ENCODE measurements around the gene ZXDC.

ZXDC gene

DNA sequence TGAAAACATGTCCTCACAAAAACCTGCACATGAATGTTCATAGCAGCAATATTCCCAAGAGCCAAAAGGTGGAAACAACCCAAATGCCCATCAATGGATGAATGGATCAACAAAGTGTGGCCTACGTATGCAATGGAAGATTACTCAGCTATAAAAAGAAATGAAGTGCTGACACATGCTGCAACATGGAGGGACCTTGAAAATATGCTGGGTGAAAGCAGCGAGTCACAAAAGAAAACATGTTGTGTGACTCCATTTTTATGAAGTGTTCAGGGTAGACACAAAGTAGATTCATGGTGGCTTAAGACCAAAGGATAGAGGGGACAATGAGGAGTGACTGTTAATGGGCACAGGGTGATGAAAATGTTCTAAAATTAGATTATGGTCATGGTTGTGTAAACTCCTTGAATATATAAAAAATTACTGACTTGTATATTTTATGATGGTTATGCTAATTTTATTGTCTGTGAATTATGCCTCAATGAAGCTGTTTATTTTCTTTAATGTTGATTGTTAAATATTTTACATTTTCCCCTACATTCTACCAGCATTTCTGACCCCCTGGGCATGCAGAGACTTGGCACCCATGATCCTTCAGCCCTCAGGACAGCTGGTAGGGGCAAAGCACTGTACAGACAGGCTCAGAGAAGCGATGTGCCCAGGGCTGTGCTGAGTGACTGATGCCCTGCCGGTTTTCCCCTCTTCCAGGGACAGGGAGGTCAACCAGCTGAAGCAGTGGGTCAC, 43.2 kb downstream of the ZXDC start:
- DNase-seq (ENCODE audit: low spot score): no peak
- TF ChIP-seq, protein P1, sequence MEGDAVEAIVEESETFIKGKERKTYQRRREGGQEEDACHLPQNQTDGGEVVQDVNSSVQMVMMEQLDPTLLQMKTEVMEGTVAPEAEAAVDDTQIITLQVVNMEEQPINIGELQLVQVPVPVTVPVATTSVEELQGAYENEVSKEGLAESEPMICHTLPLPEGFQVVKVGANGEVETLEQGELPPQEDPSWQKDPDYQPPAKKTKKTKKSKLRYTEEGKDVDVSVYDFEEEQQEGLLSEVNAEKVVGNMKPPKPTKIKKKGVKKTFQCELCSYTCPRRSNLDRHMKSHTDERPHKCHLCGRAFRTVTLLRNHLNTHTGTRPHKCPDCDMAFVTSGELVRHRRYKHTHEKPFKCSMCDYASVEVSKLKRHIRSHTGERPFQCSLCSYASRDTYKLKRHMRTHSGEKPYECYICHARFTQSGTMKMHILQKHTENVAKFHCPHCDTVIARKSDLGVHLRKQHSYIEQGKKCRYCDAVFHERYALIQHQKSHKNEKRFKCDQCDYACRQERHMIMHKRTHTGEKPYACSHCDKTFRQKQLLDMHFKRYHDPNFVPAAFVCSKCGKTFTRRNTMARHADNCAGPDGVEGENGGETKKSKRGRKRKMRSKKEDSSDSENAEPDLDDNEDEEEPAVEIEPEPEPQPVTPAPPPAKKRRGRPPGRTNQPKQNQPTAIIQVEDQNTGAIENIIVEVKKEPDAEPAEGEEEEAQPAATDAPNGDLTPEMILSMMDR (IDR thresholded peaks at IDR 0.05; ENCODE audit: borderline replicate concordance, control extremely low read depth, extremely low read depth, insufficient read depth, missing control alignments): no peak
- in situ Hi-C loops (cut with MboI; ENCODE audit: low sequenced_read_pairs, unreplicated experiment): no loop called here

DNA sequence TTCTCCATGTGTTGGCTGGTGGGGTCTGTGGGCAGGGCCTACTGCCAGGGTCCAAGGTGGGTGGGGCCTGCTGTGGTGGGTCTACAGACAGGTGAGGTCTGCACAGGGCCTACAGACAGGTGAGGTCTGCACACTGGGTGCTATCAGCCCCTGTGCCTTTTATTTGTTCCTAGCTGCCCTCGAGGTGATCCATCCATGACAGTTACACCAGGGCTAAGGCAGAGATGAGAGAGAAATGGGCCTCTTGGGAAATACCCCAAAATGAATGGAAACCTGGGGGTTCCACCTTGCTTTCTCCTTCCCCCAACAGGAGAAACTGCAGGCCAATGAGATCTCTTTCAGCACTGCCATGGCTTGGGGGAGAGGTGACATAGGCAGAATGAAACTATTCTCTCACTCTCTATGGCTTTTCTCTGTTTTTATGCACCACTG, 44.6 kb downstream of the ZXDC start:
- DNase-seq (ENCODE audit: low spot score): peak; percentile 79
- in situ Hi-C loops (cut with MboI; ENCODE audit: low sequenced_read_pairs, unreplicated experiment): no loop called here
- TF ChIP-seq, protein P1 (IDR thresholded peaks at IDR 0.05; ENCODE audit: borderline replicate concordance, control extremely low read depth, extremely low read depth, insufficient read depth, missing control alignments): no peak

DNA sequence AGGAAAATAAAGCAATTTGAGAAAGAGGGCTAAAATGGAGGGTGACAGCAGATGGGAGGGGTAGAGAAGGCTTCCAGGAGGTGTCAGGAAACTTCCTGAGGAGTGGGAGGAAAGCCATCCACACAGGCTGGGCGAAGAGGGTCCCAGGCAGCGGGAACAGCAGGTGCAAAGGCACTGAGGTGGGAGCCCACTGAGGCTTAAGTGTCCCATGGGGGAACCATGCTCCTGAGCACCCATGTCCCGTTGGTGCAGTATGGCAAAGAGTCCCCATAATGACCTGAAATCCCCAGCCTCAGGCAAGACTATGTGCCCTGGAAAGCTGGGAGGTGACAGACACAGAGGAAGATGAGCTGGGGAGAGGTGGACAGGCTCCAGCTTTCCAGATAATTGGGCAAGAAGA, 50.9 kb downstream of the ZXDC start:
- in situ Hi-C loops (cut with MboI; ENCODE audit: low sequenced_read_pairs, unreplicated experiment): no loop called here
- TF ChIP-seq, protein P1 (IDR thresholded peaks at IDR 0.05; ENCODE audit: borderline replicate concordance, control extremely low read depth, extremely low read depth, insufficient read depth, missing control alignments): no peak
- no peak for DNase-seq (ENCODE audit: low spot score)

DNA sequence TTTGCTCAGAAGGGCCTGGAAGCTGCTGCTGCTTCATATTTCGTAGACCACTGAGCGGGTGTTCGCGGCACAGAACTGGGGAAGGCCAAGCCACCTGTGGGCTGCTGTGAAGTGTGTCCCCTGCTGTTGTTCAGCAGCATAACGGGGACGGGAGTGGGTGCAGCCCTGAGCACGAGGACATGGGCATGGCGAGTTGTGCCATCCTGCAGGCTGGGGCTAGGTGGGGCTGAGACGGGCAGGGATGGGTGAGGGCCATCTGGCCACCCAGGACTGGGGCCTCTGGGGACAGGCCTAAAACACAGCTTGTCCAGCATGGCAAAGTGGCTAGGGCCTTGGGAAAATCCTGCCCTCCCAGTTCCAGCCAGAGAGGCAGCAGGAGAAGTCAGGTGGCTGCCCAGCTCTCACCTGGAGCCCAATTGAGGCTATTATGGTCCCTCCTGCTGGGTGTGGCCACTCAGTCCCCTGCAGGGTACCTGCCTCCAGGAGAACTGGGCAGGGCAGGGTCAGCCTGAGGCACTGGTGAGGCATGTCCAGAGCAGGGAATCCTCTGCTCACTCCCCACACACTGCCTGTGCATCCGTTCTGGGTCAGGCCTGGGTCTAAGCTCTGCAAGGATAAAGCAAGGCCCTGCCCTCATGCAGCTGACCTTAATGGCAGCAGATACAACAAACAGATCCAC, 51.5 kb downstream of the ZXDC start:
- in situ Hi-C loops (cut with MboI; ENCODE audit: low sequenced_read_pairs, unreplicated experiment): no loop called here
- DNase-seq (ENCODE audit: low spot score): no peak
- TF ChIP-seq, protein P1 (IDR thresholded peaks at IDR 0.05; ENCODE audit: borderline replicate concordance, control extremely low read depth, extremely low read depth, insufficient read depth, missing control alignments): no peak

DNA sequence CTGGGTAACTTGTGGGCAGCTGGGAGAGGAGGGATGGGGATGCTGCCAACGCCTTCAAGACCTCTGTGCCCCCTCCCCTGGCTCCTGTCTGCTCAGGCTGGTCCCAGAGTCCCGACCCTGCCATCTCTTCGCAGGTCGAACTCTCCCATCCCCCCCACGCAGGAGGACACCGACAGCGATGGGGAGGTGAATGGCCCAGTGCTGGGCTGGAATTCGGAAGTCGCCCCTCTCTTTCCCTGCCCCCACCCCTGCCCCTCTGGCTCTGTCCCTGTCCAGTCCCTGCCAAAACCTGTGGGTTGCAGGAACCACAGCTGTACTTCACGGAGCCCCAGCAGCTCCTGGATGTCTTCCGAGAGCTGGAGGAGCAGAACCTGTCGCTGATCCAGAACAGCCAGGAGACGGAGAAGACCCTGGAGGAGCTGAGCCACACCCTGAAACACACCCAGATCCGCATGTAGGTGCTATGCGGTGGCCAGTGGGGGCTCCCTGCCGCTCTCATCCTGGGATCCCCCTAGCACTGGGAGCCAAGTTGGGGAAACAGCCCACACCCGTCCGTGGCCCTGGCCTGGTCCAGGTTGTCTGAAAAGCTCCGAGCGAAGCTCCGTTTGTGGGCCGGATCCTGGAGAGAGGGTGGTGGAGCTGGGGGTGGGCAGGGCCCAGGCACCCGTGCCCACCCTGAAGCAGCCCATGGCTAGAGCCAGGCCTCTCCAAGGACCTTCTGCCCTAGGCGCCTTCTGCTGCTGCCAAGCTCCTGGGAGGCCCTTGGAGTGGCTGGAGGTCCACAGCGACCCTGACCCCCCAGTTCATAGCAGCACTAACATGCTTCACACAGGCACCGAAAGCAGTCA, 52.3 kb downstream of the ZXDC start:
- TF ChIP-seq, protein P1 (IDR thresholded peaks at IDR 0.05; ENCODE audit: borderline replicate concordance, control extremely low read depth, extremely low read depth, insufficient read depth, missing control alignments): no peak

DNA sequence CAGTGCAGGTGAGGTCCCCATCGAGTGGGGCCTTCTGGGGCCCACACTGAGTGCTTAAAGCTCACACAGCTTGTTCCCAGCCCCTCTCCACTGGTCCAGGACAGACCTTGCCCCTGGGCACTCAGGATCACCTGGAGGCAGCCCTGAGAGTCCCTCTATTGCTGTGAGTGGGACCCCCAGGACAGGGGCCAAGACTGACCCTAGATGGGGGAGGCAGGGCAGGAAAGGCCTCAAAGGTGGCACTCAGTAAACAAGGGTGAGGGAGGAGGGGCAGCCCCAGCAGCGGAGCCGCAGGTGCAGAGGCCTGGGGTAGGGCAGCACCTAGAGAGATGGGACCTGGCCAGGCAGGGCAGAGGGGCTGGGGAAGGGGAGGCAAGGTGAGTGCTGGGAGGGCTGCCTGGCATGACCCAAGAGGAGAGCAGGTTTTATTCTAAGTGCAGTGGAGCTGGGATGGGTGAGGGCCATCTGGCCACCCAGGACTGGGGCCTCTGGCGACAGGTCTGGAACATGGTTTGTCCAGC, 53.1 kb downstream of the ZXDC start:
- in situ Hi-C loops (cut with MboI; ENCODE audit: low sequenced_read_pairs, unreplicated experiment): no loop called here
- DNase-seq (ENCODE audit: low spot score): no peak

More for the DNA sequence above, 52.3 kb downstream of the ZXDC start:
- no peak for DNase-seq (ENCODE audit: low spot score)
- in situ Hi-C loops (cut with MboI; ENCODE audit: low sequenced_read_pairs, unreplicated experiment): no loop called here

More for the DNA sequence above, 53.1 kb downstream of the ZXDC start:
- TF ChIP-seq, protein P1 (IDR thresholded peaks at IDR 0.05; ENCODE audit: borderline replicate concordance, control extremely low read depth, extremely low read depth, insufficient read depth, missing control alignments): no peak
